Fibroblast of mammary gland (primary cell): Measurements from ENCODE around the gene PDIA2.
"Not testable (repeated sequence)": the region's sequence is repeated elsewhere in the genome, so short reads cannot be mapped to it uniquely, and the experiment has no call there.

Experiments
- DNase-seq: peaks from one replicate; pipeline ENCODE4 v3.0.0-alpha.2; 2010; ENCODE audit warnings: low read depth
- H3K4me3 ChIP-seq: 2 replicates; pipeline ENCODE4 v1.5.1; 2011; ENCODE audit warnings: low read depth, mild to moderate bottlenecking, low read length, moderate library complexity; ENCODE audit not compliant: control insufficient read depth
- TF ChIP-seq, protein P1 (sequence below): conservative IDR thresholded peaks from 2 replicates; pipeline ENCODE4 v1.5.1; 2011; ENCODE audit warnings: low read depth, low read length, inconsistent platforms; ENCODE audit not compliant: control insufficient read depth, insufficient read depth

PDIA2 gene

DNA sequence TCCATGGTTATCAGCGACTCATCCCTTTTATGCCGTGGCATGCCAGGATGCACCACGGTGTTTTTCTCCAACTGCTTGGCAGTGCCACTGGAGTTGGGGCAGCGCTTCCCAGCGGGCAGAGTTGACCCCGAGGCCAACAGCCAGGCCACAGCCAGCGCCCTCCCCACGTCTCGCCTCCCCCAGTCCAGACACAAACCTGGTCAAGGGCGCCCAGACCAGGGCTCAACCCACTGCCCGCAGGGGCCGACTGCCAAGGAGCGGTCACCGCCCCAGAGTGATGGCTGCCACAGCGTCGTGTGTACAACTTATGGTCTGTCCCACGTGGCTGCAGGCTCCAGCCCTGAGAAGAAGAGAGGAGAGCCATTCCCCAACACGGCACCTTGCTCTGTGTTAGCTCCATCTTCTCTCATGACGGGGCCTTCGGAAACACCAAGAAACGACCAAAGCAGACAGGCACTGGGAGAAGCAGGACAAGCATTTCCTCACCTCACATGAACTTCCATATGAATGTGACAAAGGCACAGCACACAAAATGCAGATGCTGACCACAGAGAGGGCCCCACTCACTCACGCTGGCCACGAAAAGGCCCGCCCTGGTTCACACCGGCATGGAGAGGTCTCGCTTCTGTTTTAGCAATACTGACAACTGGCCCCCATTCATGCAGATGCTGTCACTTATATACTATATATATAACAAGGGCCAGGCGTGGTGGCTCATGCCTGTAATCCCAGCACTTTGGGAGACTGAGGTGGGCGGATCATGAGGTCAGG, 42.6 kb downstream of the PDIA2 start:
- TF ChIP-seq, protein P1, sequence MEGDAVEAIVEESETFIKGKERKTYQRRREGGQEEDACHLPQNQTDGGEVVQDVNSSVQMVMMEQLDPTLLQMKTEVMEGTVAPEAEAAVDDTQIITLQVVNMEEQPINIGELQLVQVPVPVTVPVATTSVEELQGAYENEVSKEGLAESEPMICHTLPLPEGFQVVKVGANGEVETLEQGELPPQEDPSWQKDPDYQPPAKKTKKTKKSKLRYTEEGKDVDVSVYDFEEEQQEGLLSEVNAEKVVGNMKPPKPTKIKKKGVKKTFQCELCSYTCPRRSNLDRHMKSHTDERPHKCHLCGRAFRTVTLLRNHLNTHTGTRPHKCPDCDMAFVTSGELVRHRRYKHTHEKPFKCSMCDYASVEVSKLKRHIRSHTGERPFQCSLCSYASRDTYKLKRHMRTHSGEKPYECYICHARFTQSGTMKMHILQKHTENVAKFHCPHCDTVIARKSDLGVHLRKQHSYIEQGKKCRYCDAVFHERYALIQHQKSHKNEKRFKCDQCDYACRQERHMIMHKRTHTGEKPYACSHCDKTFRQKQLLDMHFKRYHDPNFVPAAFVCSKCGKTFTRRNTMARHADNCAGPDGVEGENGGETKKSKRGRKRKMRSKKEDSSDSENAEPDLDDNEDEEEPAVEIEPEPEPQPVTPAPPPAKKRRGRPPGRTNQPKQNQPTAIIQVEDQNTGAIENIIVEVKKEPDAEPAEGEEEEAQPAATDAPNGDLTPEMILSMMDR = no peak
- DNase-seq = no peak
- no peak overlapping the region for H3K4me3 ChIP-seq

DNA sequence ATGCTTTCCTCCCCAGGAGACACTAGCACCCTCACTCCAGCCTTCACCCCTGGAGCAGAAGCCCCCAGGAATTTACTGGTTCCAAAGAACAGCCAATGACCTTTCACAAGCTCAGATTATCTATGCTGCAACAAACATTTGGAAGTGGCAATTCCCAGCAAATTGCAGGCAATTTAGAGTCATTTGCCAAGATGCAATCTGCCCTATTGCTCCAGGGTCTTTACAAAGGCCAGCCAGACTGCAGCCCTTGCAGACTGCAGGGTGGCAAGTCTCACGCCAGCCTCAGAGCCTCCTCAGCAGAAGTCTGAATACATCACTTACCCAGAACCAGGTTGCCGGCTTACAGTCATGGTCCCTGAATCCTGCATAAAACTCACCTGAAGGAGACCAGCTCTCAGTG, 47.8 kb downstream of the PDIA2 start:
- TF ChIP-seq, protein P1 = no peak
- no peak for DNase-seq
- H3K4me3 ChIP-seq = no peak overlapping the region

DNA sequence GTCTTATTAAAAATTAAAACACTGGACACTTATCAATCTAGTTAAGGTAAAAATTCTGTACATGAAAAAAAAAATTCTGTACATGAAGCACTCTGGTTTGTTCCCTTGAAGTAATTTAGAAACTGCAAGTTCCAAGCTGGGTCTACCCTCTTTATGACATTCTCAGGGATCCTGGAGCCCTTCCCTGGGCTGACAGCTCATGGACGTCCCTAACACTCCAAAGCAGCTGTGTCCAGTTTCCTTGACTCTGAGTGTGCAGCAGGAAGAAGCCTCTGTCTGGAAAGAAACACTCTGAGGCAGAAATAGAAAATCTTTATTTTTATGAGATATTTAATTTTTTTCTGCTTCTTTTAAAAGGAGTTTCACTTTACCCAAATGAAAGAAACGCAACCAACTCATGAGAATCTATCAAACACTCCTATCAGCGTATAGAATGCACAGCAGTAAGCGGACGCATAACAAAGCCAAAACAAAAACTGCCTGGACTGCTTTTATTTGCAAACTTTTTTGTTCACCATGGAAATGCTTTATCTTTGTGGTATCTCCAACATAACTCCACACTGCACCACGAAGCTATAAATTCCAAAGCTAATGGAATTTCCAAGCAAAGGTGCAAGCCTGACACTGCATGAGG, 48.3 kb downstream of the PDIA2 start:
- DNase-seq = peak; percentile 43

DNA sequence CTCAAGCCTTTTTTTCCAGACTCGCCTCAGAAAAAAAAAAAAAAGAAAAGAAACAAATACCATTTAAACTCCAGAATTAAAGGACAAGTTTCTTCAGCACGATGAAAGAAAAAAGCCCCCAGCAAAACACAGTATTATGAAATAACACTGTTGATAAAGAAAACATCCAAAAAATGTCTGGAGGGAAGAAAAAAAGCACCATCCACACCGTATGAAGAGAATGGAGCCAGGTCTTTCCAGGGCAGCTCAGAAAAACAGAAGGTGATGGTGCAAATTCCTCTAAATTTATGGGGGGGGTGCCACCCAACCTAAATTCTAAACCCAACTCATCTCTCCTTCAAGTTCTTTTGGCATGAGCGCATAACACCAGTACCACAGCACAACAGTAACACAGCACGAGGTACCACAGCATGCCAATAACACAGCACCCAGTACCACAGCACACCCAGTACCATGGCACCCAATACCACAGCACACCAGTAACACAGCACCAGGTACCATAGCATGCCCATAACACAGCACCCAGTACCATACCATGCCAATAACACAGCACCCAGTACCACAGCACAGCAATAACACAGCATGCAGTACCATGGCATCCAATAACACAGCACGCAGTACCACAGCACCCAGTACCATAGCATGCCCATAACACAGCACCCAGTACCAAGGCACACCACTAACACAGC, 50.6 kb downstream of the PDIA2 start:
- no peak overlapping the region for H3K4me3 ChIP-seq
- TF ChIP-seq, protein P1 = no peak

More for the DNA sequence above, 48.3 kb downstream of the PDIA2 start:
- not testable (repeated sequence) for H3K4me3 ChIP-seq

DNA sequence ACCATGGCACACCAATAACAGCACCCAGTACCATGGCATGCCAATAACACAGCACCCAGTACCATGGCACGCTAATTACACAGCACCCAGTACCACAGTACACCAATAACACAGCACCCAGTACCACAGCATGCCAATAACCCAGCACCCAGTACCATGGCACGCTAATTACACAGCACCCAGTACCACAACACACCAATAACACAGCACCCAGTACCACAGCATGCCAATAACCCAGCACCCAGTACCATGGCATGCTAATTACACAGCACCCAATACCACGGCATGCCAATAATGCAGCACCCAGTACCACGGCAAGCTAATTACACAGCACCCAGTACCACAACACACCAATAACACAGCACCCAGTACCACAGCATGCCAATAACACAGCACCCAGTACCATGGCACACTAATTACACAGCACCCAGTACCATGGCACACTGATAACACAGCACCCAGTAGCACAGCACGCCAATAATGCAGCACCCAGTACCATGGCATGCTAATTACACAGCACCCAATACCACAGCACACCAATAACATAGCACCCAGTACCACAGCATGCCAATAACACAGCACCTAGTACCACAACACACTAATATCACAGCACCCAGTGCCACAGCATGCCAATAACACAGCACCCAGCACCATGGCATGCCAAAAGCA, 51.3 kb downstream of the PDIA2 start:
- not testable (repeated sequence) for H3K4me3 ChIP-seq, DNase-seq

More for the DNA sequence above, 50.6 kb downstream of the PDIA2 start:
- no peak for DNase-seq

DNA sequence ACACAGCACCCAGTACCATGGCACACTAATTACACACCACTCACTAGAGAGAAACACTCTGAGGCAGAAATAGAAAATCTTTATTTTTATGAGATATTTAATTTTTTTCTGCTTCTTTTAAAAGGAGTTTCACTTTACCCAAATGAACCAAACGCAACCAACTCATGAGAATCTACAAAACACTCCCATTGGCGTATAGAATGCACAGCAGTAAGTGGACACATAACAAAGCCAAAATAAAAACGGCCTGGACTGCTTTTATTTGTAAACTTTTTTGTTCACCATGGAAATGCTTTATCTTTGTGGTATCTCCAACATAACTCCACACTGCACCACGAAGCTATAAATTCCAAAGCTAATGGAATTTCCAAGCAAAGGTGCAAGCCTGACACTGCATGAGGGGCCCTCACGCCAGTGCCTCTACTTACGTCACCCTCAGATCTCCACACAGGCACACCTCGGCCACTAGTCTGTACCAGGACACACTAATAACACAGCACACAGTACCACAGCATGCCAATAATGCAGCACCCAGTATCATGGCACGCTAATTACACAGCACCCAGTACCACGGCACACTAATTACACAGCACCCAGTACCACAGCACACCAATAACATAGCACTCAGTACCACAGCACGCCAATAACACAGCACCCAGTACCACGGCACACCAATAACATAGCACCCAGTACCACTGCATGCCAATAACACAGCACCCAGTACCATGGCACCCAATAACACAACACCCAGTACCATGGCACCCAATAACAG, 52.1 kb downstream of the PDIA2 start:
- not testable (repeated sequence) for DNase-seq, H3K4me3 ChIP-seq

DNA sequence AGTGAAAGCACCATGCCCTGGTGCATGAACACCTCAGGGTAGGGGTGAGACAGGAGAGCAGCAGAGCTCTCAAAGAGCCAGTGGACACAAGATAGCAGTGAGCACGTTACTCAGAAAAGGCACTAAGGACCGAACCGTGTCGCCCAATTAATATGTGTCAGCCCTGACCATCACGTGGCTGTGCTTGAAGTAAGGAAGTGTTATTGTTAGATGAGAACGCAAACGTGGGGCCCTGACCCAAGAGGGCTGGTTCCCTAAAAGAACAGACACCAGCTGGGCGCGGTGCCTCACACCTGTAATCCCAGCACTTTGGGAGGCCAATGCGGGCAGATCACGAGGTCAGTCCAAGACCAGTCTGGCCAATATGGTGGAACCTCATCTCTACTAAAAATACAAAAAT, 53.3 kb downstream of the PDIA2 start:
- TF ChIP-seq, protein P1 = no peak
- H3K4me3 ChIP-seq = no peak overlapping the region

More for the DNA sequence above, 53.3 kb downstream of the PDIA2 start:
- no peak for DNase-seq
